GM18867 (cell line): ENCODE measurements around the gene GLIS1.

ENCODE experiments used
- ATAC-seq: cut with Tn5 transposase; IDR thresholded peaks from one replicate; pipeline ENCODE4 v1.9.1; 2021; ENCODE audit warnings: mild to moderate bottlenecking, moderate library complexity; ENCODE audit not compliant: unreplicated experiment

Gene GLIS1

GRCh38 chr1:53517109-53517508, 221.9 kb downstream of the GLIS1 start:
- no peak for ATAC-seq

GRCh38 chr1:53516181-53516580, 222.8 kb downstream of the GLIS1 start:
- ATAC-seq = no peak

DNA sequence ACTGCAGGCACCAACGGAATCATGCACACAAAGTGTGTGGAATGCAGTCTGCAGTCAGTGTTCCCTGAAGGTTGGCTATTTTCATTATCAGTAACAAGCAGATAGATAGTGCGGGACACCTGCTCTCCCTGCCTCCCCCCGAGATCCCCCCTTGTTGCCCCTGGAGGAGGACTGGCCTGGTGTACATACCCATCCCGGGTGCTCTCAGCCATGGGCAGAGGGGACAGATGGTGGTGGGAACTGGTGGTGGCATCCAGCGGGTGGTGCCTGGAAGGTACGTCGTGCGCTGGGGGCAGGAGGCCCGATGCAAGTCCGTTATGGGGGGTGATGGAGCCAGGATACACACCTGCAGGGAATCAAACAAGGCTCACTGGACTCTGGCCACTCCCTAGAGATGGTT, 224.5 kb downstream of the GLIS1 start:
- no peak for ATAC-seq

- no peak for ATAC-seq
Observed at GRCh38 chr1:53513846-53514245, 225.1 kb downstream of the GLIS1 start.

DNA sequence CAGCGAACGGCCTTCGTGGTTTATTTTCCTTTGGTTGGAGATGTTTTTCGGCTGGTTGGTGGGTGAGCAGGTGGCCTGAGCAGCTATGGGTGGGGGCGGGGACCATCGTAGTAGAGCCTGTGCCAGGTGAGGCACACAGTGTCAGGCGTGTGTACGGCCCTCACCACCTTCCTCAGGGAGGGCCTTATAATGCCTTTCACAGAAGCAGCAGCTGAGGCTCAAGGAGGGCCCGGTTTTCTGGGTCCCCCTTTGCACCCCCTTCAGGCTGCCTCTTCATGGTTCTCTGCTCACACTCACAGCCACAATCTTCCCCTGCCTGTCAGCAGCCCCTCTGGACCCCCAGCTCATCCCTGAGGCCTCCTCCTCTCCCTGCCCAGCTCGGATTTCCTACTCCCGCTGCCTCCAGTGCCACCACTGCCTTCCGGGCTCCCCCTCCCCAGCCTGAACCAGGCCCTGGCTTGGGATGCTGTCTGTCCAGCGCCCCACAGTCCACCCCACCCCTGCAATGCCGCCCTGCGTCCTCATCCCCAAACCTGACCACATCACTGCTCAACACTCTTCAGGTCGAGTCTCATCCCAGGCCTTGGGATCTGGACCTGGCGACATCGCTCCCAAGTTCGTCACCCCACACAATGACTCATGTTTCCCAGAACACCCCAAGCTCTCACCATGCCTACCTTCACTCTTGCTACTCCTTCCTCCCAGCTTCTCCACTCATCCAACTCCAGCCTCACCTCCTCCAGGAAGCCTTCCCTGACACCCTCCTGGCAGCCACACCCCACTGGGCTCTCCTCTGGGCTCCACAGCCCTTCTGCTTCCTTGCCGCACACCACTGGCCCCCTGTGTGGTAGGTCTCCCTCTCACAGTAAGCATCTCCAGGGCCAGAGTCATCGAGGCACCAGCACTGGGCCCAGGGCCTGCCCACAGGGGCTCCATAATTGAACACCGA, 225.9 kb downstream of the GLIS1 start:
- no peak for ATAC-seq

DNA sequence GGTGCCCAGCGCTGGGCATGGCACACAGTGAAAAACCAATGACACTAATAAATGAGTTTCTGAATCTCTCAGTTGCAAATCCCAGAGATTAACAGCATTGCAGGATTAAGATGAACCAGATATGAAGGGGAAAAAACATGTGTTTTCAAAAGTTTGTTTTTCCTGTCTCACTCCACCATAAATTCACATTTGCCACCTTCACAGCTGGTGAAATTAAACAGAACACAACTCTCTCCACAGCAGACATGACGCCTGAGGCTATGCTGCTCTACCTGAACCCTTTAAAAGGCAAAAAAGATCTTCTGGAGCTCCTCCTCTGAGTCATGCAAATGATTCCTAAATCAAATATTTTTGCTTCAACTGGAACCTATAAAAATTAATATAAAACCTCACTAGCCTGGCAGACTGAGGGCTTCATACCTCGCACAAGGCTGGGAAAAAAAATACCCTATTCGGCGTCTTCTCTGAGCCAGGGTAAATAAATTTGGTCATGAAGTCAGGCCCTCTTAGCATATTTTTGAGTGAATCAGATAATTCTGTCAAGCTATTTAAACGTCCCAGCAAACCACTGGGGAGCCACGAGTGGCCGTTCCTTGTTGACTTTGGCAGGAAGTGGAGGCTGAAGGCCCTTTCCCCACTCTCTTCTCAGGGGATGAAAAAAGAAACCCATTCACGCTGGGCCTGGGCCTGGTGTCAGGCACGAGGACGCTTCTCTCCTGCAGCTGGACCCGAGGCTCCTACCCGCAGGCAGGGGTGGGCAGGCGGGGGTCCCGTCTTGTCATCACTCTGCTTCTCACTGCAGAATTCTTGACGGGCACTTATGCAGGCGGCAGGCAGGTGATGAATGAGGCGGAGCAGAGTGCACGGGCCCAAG, 226.8 kb downstream of the GLIS1 start:
- no peak for ATAC-seq

DNA sequence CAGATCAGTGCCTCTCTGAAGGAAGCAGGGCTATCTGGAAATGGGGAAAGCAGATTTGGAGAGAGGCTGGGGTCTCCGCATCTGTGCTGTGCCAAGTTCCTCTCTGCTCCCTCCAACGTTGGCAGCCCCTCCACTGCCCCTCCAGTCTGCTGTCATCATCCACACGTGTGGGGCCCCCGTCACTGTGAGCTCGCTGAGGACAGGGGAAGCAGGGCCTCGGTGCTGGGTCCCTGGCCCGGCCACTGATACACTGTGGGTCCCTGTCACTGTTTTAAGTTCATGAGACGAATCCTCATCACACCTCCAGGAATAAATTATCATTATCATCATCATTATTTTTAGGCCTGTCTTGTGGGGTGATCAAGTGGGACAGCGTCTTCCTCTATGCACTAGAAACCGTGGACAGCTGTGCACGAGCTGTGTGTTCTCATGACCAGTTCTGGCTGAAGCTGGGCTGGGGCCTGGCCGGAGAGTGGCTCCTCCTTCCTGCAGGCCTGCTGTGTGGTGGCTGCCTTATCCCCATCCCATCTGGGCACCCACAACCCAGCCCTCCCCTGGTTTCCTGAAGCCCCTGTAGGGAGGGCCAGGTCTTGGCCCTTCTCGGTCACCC, 227.5 kb downstream of the GLIS1 start:
- ATAC-seq = no peak

DNA sequence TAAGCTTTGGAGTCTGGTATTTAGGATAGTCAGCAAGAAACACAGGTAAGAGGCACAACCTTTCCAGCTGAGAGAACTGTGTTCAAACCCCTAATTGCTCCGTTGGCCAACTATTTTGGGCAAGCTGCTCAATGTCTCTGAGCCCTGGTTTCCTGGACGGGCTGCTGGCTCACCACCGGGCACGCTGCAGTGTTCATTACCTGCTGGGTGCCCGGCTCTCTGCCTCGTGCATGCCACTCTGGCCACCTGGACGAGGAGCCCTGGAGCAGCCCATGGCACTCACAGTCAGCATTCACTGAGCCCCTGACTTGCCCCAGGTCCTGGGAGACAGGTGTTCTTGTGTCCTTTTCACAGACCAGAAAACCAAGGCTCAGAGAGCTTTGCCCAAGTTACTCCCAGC, 228.7 kb downstream of the GLIS1 start:
- ATAC-seq = no peak

DNA sequence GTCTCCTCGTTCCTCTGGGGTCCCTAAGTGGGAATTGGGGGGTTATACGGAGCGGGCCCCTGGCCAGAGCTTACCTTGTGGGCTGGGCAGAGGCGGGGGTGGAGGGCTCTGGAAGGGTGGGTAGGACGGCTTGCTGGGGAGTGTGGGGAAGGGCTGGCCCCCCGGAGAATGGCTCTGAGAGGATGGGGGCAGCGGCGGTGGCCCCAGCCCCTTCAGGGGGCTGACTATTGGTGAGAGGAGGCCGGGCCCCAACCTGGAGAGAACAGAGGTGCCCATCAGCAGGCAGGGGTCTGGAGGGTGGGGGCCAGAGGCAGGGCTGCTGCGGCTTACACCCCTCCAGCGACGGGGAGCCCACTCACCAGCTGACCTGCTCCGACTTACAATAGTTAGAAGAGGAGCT, 229.2 kb downstream of the GLIS1 start:
- no peak for ATAC-seq

GRCh38 chr1:53508991-53509666, 229.8 kb downstream of the GLIS1 start:
- ATAC-seq = no peak

- ATAC-seq = no peak
Observed at GRCh38 chr1:53508056-53508990, 230.6 kb downstream of the GLIS1 start.

DNA sequence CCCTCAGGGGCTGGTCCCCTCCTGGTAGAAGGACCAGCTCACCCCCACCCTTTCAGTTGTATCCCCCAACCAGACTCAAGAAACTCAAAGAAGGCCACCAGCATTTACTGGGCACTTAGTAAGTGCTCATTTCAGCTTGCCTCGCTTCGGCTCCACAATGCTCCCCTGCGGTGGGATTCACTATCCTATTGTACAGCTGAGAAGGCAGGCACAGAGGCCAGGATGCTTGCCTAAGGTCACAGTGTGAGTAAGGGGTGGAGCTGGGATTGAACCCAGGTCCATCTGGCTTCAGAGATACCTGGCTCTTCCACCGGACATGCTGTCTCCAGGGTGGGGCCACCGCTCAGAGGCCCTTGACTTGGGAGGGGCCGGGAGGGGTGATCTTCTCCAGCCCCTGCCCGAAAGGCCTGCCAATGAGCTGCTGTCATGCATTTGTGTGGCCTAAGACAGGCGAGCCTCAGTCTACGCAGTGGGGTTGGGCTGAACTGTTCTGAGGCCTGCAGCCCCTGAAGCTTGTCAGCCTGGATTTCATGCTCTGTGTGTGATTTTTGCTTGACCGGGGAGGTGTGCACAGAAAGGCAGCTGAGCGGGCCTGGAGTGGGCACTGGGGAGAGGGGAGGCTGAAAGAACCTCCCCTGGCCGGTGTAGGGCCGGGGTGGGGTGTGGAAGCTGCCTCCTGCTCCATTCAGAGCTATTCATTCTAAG, 231.7 kb downstream of the GLIS1 start:
- no peak for ATAC-seq

DNA sequence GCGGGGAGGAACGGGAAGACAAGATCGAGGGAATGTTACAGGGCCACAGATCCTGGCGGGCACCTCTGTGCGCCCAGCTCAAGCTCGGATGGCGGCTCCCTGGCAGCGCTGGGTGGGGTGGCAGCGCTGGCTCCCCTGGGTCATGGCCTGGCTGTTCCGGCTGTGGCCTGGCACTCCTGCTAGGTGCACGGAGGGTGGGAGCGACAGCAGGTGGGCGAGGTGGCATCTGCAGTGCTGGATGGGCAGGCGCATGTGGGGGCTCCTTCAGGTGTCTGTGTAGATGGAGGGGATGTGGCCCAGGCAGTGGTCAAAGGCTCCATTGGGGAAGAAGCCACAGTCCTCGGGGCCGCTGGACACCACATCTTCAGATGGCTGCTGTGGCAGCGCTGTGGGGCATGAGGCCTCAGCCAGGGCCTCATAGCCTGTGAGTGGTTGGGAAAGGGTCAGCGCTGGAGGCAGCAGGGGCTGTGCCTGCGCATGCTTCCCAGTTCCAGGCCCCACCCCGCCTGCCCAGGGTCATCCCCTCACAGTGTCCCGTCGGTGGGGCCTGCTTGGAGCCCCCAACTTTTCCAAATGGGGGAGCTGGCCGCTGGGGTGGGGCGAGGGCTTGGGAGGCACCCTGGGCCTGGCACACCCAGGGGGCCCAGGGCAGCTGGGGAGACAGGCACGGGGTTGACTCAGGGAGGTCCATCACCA, 232.5 kb downstream of the GLIS1 start:
- ATAC-seq = no peak

DNA sequence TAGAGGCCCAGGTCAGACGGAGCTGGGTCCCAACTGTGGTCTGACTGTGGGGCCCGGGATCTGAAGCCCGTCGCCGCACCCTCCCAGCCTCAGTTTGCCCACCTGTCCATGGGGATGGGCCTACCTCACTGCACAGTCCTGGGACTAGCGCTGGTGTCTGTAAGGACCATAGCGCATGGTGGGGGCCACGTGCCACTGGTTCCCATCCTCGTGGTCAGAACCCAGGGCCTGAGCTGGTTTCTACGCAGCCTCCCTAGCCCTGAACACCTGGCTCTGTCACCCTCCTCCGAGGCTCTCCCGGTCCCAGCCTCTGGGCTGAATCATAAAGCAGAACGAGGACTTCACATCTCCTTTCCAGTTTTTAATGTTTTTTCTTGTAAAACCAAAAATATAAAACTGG, 233.1 kb downstream of the GLIS1 start:
- no peak for ATAC-seq

- ATAC-seq = no peak
Observed at GRCh38 chr1:53505401-53505800, 233.6 kb downstream of the GLIS1 start.

DNA sequence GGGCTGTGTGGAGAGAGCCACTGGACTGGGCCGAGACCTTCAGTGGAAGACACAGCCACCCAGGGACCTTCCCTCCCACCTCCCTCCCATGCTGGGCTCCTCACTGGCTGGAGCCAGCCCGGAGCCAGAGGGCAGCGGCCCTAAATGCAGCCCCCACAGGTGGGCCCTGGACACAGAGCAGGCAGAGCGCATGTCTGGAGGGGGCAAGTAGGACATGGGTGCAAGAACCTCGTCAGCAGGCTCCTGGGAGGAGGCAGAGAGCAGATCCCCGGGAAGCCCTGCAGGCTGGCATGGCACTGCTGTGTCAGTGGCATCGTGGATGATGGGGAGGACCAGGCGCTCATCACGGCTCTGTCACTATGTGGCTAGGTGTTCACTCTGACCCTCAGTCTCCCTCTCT, 234.1 kb downstream of the GLIS1 start:
- ATAC-seq = no peak

GRCh38 chr1:53503433-53504217, 235.3 kb downstream of the GLIS1 start:
- no peak for ATAC-seq
